SK-MEL-5 (cell line): Measurements from ENCODE around the gene KMT2D. TPM values are rescaled to one million over a fixed set of nuclear protein-coding genes. Genes with fewer than 3 reads are reported as not detected.

Source experiments
- DNase-seq: peaks from one replicate; pipeline ENCODE4 v3.0.0-alpha.2; 2016; ENCODE audit warnings: low read depth, low spot score
- in situ Hi-C: cut with HindIII; loops from 2 replicates; pipeline ENCODE4 v1.10.0; 2016; ENCODE audit warnings: low sequenced_read_pairs, high pct_unique_total_duplicates, low pct_unique_long_range_greater_than_20kb
- total RNA-seq: library from RNA; depleted of rRNA; stranded (reverse); fragments of >200 nt; shearing (Covaris generic); gene quantifications from 2 replicates; pipeline ENCODE4 v1.2.3, GENCODE V29; 2014

Gene KMT2D
- total RNA-seq, 1 experiment from 2014 or later, result 16.1 TPM

GRCh38 chr12:49041881-49042484, 18.6 kb downstream of the KMT2D start:
- no peak for DNase-seq
- in situ Hi-C loops, result no loop called here

- no peak for DNase-seq
- in situ Hi-C loops, result no loop called here
Observed at GRCh38 chr12:49041036-49041880, 19.3 kb downstream of the KMT2D start.

DNA sequence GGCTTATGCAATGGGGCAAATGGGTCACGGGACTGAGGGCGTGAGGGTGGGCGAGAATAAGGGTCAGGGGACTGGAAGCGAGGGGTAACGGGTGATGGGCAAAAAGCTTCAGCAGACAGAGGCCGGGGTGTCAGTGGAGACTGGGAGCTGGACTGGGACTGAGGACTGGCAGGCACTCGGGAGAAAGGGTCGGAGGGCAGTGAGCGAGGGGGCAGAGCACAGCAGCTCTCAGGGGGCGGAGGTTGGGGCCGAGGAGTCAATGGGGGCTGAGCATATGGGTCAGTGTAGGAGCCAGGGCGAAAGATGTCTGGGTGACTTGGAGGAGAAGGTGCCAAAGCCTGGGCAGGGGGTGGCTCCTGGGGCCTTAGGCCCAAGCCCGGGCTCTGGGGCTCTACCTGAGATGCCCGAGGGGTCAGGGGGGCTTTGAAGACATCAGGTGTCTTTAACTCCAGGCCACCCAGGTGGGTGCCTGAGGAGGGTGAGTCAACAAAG, 20.2 kb downstream of the KMT2D start:
- in situ Hi-C loops, result no loop called here
- no peak for DNase-seq

- in situ Hi-C loops, result no loop called here
- DNase-seq, result no peak
Observed at GRCh38 chr12:49039421-49040363, 20.9 kb downstream of the KMT2D start.

- in situ Hi-C loops, result no loop called here
- DNase-seq, result no peak
Observed at GRCh38 chr12:49038291-49038955, 22.2 kb downstream of the KMT2D start.

DNA sequence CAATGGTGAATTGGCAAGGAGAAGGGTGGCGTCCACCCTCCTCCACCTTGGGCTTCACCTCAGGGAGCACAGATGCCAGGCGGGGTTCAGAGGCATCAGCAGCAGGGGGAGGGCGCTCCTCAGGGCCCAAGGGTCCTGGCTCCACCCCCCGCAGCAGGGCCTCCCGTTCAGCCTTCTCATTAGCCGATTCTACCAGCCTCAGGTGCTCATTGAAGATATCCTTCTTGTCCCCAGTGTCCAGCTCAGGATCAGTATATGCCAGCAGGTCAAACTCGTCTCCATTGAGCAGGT, 22.7 kb downstream of the KMT2D start:
- no peak for DNase-seq
- in situ Hi-C loops, result no loop called here

DNA sequence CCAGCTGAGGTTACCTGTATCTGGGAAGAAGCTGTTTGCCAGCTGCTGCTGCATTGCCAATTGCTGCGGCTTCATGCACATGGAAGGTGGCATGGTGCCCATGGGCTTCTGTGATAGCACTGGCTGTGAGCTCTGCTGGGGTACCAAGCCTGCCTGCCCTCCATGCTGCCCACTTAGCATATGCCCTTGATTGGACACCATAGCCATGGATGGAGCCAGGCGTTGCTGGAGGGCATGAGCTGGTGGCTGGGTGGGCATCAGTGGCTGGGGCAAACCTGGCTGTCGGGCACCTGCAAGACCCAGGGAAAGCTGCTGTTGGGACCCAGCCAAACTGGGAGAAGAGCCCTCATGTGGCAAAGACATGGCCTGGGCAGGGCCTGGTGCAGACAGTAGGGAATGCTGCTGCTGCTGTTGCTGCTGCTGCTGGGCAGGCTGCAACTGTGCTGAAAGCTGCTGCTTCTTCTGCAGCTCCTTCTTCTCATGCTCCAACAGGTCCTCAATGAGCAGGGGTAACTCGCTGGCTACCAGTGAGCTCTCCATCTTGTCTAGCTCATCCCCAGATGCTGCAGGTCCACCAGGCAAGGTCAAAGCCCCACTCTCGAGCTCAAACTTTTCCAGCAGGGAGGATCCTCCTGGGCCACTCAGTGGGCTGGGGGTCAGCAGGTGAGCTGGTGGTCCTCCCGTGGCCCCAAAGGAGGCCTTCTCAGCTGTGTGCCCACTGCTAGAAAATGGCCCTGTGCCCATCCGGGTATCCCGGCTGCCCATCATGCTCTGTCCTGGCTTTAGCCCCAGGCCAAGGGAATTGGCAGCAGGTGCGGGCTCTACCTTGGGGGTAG, 23.3 kb downstream of the KMT2D start:
- in situ Hi-C loops, result no loop called here

GRCh38 chr12:49036029-49036428, 24.6 kb downstream of the KMT2D start:
- no peak for DNase-seq
- in situ Hi-C loops, result no loop called here

More for the DNA sequence above, 23.3 kb downstream of the KMT2D start:
- DNase-seq, result no peak

GRCh38 chr12:49034286-49034622, 26.3 kb downstream of the KMT2D start:
- DNase-seq, result no peak
- in situ Hi-C loops, result no loop called here

GRCh38 chr12:49033611-49034285, 26.8 kb downstream of the KMT2D start:
- DNase-seq, result no peak
- in situ Hi-C loops, result no loop called here

DNA sequence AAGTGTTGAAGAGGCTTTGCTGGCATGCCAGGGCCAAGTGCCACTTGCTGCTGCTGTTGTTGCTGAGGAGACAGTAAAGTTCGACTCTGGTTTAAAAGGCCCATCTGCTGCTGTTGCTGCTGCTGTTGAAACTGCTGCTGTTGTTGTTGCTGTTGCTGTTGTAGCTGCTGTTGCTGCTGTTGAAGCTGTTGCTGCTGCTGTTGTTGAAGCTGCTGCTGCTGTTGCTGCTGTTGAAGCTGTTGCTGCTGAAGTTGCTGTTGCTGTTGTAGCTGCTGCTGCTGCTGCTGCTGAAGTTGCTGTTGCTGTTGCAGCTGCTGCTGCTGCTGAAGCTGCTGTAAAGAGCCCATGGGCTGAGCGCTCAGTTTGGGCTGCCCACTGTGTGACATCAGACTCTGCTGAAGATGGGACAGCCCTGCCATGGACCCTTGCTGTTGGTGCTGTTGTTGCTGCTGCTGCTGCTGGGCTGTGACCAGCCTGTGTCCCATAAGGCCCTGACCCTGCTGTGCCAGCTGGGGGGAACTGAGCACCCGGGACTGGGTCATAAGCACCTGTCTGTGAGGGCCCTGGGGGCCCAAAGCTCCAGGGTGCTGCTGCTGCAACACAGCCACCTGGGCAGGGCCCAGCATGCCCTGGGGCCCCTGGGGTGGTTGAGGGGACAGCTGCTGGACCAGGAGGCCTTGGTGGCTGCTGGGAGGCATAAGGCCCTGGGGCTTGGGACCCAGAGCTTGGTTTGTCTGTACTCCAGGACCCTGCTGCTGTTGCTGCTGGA, 27.7 kb downstream of the KMT2D start:
- DNase-seq, result no peak
- in situ Hi-C loops, result no loop called here

DNA sequence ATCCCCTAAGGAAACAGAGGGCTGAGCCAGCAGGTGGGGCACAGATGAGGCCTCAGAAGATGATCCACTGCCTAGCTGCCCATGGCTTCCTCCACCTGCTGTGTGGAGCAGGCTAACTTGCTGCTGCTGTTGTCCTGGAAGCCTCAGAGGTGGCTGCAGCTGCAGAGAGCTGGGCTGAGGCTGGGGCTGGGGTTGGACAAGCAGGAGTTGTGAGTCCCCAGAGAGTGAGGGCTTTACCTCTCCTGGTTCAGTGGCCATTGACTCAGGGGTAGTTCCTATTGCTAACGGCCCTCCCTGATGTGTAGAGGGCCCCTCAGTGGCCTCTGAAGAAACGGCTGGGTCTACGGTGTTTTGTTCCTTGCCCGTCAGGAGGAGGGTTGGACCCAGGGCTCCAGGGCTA, 28.3 kb downstream of the KMT2D start:
- DNase-seq, result no peak
- in situ Hi-C loops, result no loop called here

DNA sequence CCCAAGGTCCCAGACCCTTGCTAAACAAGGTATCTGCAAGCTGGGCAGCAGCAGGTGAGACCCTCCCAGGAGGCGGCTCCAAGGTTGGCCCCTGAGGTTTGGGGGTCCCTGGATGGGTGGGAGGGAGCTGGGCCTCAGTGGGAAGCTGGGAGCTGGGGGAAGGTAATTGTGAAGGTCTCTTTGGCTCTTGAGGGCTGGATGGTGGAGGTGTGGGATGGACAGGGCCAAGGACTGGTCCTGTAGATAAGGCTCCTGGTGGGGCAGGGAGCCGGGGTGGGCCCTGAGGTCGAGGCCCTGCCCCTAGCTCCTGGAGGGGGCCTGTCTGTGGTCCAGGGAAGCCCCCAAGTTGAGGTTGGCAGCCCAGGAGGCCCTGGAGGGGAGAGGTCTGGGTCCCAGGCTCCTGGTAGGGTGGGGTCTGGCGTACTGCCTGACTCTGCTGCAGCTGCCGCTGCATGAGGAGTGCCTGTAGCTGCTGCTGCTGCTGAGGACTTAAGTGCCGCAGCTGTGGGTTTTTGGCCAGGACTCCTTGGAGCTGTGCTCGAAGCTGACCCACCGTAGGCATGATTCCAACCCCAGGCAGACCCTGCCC, 28.9 kb downstream of the KMT2D start:
- in situ Hi-C loops, result no loop called here
- no peak for DNase-seq

DNA sequence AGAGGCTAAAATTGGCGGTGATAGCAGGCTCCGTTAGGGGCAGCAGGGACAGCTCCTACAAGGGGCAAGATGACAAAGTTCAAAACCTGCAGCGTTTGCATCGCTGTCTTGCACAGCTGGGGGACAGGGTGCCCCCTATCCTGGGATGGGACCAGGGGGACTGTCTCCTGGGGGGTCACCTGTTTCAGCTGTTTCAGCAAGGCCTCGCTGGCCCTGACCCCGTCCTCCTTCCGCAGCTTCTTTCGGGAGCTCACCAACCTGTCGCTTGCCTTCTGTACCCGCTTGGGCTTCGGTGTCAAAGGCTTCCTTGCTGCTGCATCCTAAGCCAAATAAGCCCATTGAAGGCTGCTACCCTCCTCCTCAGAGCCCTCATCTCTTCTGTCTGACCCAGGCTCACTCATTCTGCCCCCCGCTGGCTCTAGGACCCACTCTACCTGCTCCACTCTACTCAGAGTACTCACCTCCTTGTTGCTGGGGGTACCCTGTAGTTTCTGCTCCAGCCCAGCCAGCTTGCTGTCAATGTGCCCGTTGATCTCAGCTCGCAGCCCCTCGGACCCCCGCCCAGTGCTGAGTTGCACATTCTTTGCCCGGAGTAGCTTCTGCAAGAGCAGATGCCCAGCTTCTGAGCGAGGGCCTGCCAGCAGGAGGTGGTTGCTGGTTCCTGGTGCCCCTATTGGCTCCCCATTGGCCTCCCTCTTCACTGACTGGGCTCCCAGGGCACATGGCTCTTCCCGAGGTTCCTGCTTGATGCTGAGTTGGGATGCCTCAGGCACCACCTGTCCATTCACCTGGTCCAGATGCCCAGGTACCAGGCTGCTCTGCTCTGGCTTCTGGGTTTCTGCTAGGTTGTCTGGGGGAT, 29.7 kb downstream of the KMT2D start:
- no peak for DNase-seq
- in situ Hi-C loops, result no loop called here

- in situ Hi-C loops, result no loop called here
- no peak for DNase-seq
Observed at GRCh38 chr12:49030119-49030518, 30.5 kb downstream of the KMT2D start.
